HG03354 (cell line): ENCODE results near the gene SCAPER.

Experiments
- ATAC-seq: cut with Tn5 transposase; IDR thresholded peaks from one replicate; pipeline ENCODE4 v1.9.1; 2021; ENCODE audit warnings: mild to moderate bottlenecking; ENCODE audit not compliant: unreplicated experiment, poor library complexity, severe bottlenecking

Gene SCAPER

GRCh38 chr15:76614725-76615124 is 290.4 kb downstream of the SCAPER start:
- no peak for ATAC-seq

- ATAC-seq: no peak
Measured at GRCh38 chr15:76588811-76589747, 316.1 kb downstream of the SCAPER start.

GRCh38 chr15:76585576-76585897 is 319.6 kb downstream of the SCAPER start:
- ATAC-seq: no peak

GRCh38 chr15:76584868-76585575 is 320.1 kb downstream of the SCAPER start:
- no peak for ATAC-seq

- ATAC-seq: no peak
Measured at GRCh38 chr15:76582550-76582949, 322.6 kb downstream of the SCAPER start.

- ATAC-seq: no peak
Measured at GRCh38 chr15:76577879-76578512, 327.1 kb downstream of the SCAPER start.

- no peak for ATAC-seq
Measured at GRCh38 chr15:76576523-76577279, 328.4 kb downstream of the SCAPER start.

GRCh38 chr15:76575679-76576078 is 329.5 kb downstream of the SCAPER start:
- peak; percentile 37 for ATAC-seq

- ATAC-seq: peak; percentile 91
Measured at GRCh38 chr15:76575274-76575673, 329.9 kb downstream of the SCAPER start.

GRCh38 chr15:76572983-76573314 is 332.2 kb downstream of the SCAPER start:
- no peak for ATAC-seq

GRCh38 chr15:76566276-76566675 is 338.9 kb downstream of the SCAPER start:
- ATAC-seq: no peak

- ATAC-seq: no peak
Measured at GRCh38 chr15:76565366-76565765, 339.8 kb downstream of the SCAPER start.

GRCh38 chr15:76555247-76555646 is 349.9 kb downstream of the SCAPER start:
- ATAC-seq: no peak

GRCh38 chr15:76553564-76553963 is 351.6 kb downstream of the SCAPER start:
- ATAC-seq: no peak

GRCh38 chr15:76553102-76553501 is 352.0 kb downstream of the SCAPER start:
- no peak for ATAC-seq

GRCh38 chr15:76546805-76547204 is 358.3 kb downstream of the SCAPER start:
- no peak for ATAC-seq

GRCh38 chr15:76533995-76534394 is 371.1 kb downstream of the SCAPER start:
- ATAC-seq: no peak

GRCh38 chr15:76533060-76533820 is 371.9 kb downstream of the SCAPER start:
- ATAC-seq: no peak

- ATAC-seq: no peak
Measured at GRCh38 chr15:76529911-76530310, 375.2 kb downstream of the SCAPER start.
